Chondrocyte (in vitro differentiated cells): Measurements from ENCODE around the gene CSNK1G1. TPM values are rescaled to one million over a fixed set of nuclear protein-coding genes. Genes with fewer than 3 reads are reported as not detected.

Source experiments
- DNase-seq: peaks from one replicate; pipeline ENCODE4 v3.0.0; 2021; ENCODE audit warnings: mixed read lengths, low spot score
- H3K27ac Mint-ChIP-seq: one replicate; pipeline ENCODE4 v1.8.0; 2021; ENCODE audit warnings: mild to moderate bottlenecking, moderate library complexity, mixed read lengths; ENCODE audit not compliant: unreplicated experiment
- H3K27me3 Mint-ChIP-seq: 2 replicates; pipeline ENCODE4 v1.8.0; 2021; ENCODE audit warnings: low read depth, mixed read lengths
- H3K36me3 Mint-ChIP-seq: 2 replicates; pipeline ENCODE4 v1.8.0; 2021; ENCODE audit warnings: low read depth, mixed read lengths
- H3K4me1 Mint-ChIP-seq: 2 replicates; pipeline ENCODE4 v1.8.0; 2021; ENCODE audit warnings: low read depth, mild to moderate bottlenecking, mixed read lengths
- H3K4me3 Mint-ChIP-seq: one replicate; pipeline ENCODE4 v1.8.0; 2021; ENCODE audit warnings: mild to moderate bottlenecking, moderate library complexity, mixed read lengths; ENCODE audit not compliant: unreplicated experiment
- H3K9me3 Mint-ChIP-seq: 2 replicates; pipeline ENCODE4 v1.8.0; 2021; ENCODE audit warnings: low read depth, mixed read lengths
- CTCF ChIP-seq: fragments of 200-600 bp; sonication (generic); IDR thresholded peaks from 2 replicates; pipeline ENCODE4 v1.5.0; 2021; ENCODE audit warnings: antibody characterized with exemption, mild to moderate bottlenecking, moderate library complexity
- total RNA-seq: library from RNA; stranded (reverse); gene quantifications from 3 replicates; pipeline ENCODE4 v1.2.1, GENCODE V29; 2021

Gene CSNK1G1
- total RNA-seq, 1 donor from 2014 or later, result 20.1 TPM

DNA sequence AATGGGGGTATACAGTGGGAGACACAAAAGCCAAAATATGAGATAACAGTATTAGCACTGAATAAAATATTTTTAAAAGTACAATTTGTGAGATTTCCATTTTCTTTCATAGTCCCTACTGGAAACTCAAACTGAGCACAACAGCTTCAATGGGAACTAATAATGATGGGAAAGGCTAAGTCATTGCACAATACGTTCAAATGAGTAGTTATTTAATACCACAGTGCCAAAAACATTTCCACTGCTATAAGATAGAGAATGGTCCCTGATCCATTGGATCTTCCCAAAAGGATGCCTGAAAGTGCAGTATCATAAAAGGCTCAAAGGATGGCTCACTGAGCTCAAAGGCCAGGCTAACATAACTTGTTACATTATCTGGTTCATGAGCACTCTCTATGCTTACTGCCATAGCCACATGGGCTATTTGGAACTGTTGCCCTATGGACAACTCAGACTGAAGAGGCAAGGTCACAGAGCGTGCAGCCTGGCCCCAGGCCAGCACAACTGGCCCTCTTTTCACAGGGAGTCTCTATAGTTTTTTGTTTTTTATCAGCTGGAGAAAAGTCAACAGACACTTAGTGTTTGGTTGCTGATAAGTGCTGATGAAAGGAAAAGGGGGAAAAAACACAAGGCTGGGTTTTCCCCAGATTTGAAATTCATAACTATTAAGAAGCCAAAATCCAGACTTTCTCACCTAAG, 139.1 kb downstream of the CSNK1G1 start:
- no peaks in the 10 kb centered on the region for H3K4me1 Mint-ChIP-seq
- H3K36me3 Mint-ChIP-seq, result peaks cover 6% of the 10 kb centered on the region
- no peak overlapping the region for H3K4me3 Mint-ChIP-seq
- H3K9me3 Mint-ChIP-seq, result peaks cover 1% of the 10 kb centered on the region
- TF ChIP-seq CTCF, result no peak
- H3K27me3 Mint-ChIP-seq, result no peaks in the 10 kb centered on the region
- no peak for DNase-seq
- H3K27ac Mint-ChIP-seq, result no peak overlapping the region

- H3K9me3 Mint-ChIP-seq, result no peaks in the 10 kb centered on the region
- no peaks in the 10 kb centered on the region for H3K4me1 Mint-ChIP-seq
- no peak for TF ChIP-seq CTCF
- H3K36me3 Mint-ChIP-seq, result peaks cover 6% of the 10 kb centered on the region
- no peak overlapping the region for H3K27ac Mint-ChIP-seq
- H3K4me3 Mint-ChIP-seq, result no peak overlapping the region
- H3K27me3 Mint-ChIP-seq, result no peaks in the 10 kb centered on the region
- DNase-seq, result no peak
These were observed 139.8 kb downstream of the CSNK1G1 start for GRCh38 chr15:64216196-64216595.

GRCh38 chr15:64213646-64214045, 142.3 kb downstream of the CSNK1G1 start:
- Mint-ChIP-seq H3K36me3 (peaks cover 6% of the 10 kb centered on the region), H3K4me1 (peaks cover 5% of the 10 kb centered on the region), H3K27me3 (no peaks in the 10 kb centered on the region), H3K9me3 (no peaks in the 10 kb centered on the region), H3K4me3 (no peak overlapping the region), H3K27ac (no peak overlapping the region)
- no peak for DNase-seq
- no peak for TF ChIP-seq CTCF

- DNase-seq, result no peak
- H3K4me3 Mint-ChIP-seq, result no peak overlapping the region
- no peak for TF ChIP-seq CTCF
- no peak overlapping the region for H3K27ac Mint-ChIP-seq
- H3K4me1 Mint-ChIP-seq, result peaks cover 5% of the 10 kb centered on the region
- H3K27me3 Mint-ChIP-seq, result no peaks in the 10 kb centered on the region
- H3K9me3 Mint-ChIP-seq, result no peaks in the 10 kb centered on the region
- peaks cover 6% of the 10 kb centered on the region for H3K36me3 Mint-ChIP-seq
These were observed 144.3 kb downstream of the CSNK1G1 start for GRCh38 chr15:64211696-64212095.

DNA sequence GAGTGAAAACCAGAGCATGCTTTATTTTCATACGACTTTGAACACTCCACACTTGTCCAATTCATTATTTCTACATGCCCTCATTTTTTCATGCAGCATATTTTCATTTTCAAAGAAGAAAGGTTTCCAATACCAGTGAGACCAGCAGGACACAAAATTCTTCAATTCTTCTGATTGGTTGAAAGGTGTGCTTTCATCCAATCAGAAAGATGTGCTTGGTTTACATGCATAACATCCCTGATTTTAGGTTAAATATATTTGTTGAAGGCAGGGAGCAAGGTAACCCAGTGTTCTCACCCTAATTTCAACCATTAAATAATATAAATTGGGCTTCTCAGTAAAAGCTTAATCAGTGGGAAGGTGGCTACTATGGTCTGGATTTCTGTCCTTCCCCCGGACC, 145.6 kb downstream of the CSNK1G1 start:
- Mint-ChIP-seq H3K9me3 (no peaks in the 10 kb centered on the region), H3K36me3 (peaks cover 6% of the 10 kb centered on the region), H3K4me3 (no peak overlapping the region), H3K4me1 (peaks cover 5% of the 10 kb centered on the region), H3K27me3 (no peaks in the 10 kb centered on the region), H3K27ac (no peak overlapping the region)
- TF ChIP-seq CTCF, result no peak
- DNase-seq, result no peak
